Trophoblast cell (in vitro differentiated cells and primary cell): Measurements from ENCODE around the gene OPCML.

Experiments
- DNase-seq, 2 donors: peaks; one replicate each; pipeline ENCODE4 v3.0.0-alpha.2; 2016
- H2AFZ ChIP-seq: 2 replicates; pipeline ENCODE4 v1.6.1; 2013; ENCODE audit warnings: low read length, moderate library complexity, mild to moderate bottlenecking; ENCODE audit not compliant: insufficient read depth, poor library complexity
- H2AK5ac ChIP-seq: 2 replicates; pipeline ENCODE4 v1.6.1; 2013; ENCODE audit warnings: mild to moderate bottlenecking, low read length
- H2BK120ac ChIP-seq: 2 replicates; pipeline ENCODE4 v1.6.1; 2013; ENCODE audit warnings: low read length, mild to moderate bottlenecking, moderate library complexity; ENCODE audit not compliant: insufficient read depth, poor library complexity
- H2BK12ac ChIP-seq: 2 replicates; pipeline ENCODE4 v1.6.1; 2013; ENCODE audit warnings: mild to moderate bottlenecking, low read length, moderate library complexity
- H2BK5ac ChIP-seq: 2 replicates; pipeline ENCODE4 v1.6.1; 2013; ENCODE audit warnings: low read length, low read depth, moderate library complexity, mild to moderate bottlenecking; ENCODE audit not compliant: poor library complexity
- H3K14ac ChIP-seq: 2 replicates; pipeline ENCODE4 v1.6.1; 2013; ENCODE audit warnings: mild to moderate bottlenecking, low read length
- H3K18ac ChIP-seq: 2 replicates; pipeline ENCODE4 v1.6.1; 2013; ENCODE audit warnings: mild to moderate bottlenecking, low read length
- H3K23ac ChIP-seq: 2 replicates; pipeline ENCODE4 v1.6.1; 2013; ENCODE audit warnings: low read length
- H3K27ac ChIP-seq: 2 replicates; pipeline ENCODE4 v1.5.1; 2013; ENCODE audit warnings: low read depth, mild to moderate bottlenecking, inconsistent platforms, low read length, moderate library complexity
- H3K27me3 ChIP-seq: 2 replicates; pipeline ENCODE4 v1.6.1; 2013; ENCODE audit warnings: inconsistent platforms, mild to moderate bottlenecking, low read length, moderate library complexity; ENCODE audit not compliant: insufficient read depth
- H3K36me3 ChIP-seq, 2 experiments: 1 replicate in 1 of 2; 2 replicates in 1 of 2; pipeline ENCODE4 v1.6.1; 2013; ENCODE audit warnings: low read length in 2 of 2, mild to moderate bottlenecking in 2 of 2, moderate library complexity in 1 of 2; ENCODE audit not compliant: insufficient read depth in 2 of 2, control insufficient read depth in 1 of 2
- H3K4ac ChIP-seq: 2 replicates; pipeline ENCODE4 v1.6.1; 2013; ENCODE audit warnings: low read depth, mild to moderate bottlenecking, low read length, moderate library complexity
- H3K4me1 ChIP-seq, 2 experiments: 1 replicate in 1 of 2; 2 replicates in 1 of 2; pipeline ENCODE4 v1.6.1; 2013; ENCODE audit warnings: low read length in 2 of 2, mild to moderate bottlenecking in 2 of 2, moderate library complexity in 1 of 2; ENCODE audit not compliant: insufficient read depth in 2 of 2, control insufficient read depth in 1 of 2
- H3K4me2 ChIP-seq: 2 replicates; pipeline ENCODE4 v1.6.1; 2013; ENCODE audit warnings: inconsistent platforms, mild to moderate bottlenecking, low read length, moderate library complexity
- H3K4me3 ChIP-seq: 2 replicates; pipeline ENCODE4 v1.5.1; 2013; ENCODE audit warnings: mild to moderate bottlenecking, low read depth, low read length, inconsistent platforms
- H3K79me1 ChIP-seq: one replicate; pipeline ENCODE4 v1.6.1; 2013; ENCODE audit warnings: low read length
- H3K79me2 ChIP-seq: 2 replicates; pipeline ENCODE4 v1.6.1; 2013; ENCODE audit warnings: low read length, mild to moderate bottlenecking; ENCODE audit not compliant: control insufficient read depth, insufficient read depth, poor library complexity
- H3K9ac ChIP-seq: 2 replicates; pipeline ENCODE4 v1.6.1; 2013; ENCODE audit warnings: mild to moderate bottlenecking, low read length
- H3K9me3 ChIP-seq: 2 replicates; pipeline ENCODE4 v1.6.1; 2013; ENCODE audit warnings: low read depth, mild to moderate bottlenecking, control low read depth, inconsistent platforms, low read length; ENCODE audit not compliant: insufficient read depth
- H4K12ac ChIP-seq: 2 replicates; pipeline ENCODE4 v1.6.1; 2013; ENCODE audit warnings: low read depth, mild to moderate bottlenecking, low read length, moderate library complexity
- H4K8ac ChIP-seq: 2 replicates; pipeline ENCODE4 v1.6.1; 2013; ENCODE audit warnings: low read depth, mild to moderate bottlenecking, low read length, moderate library complexity
- H4K91ac ChIP-seq: one replicate; pipeline ENCODE4 v1.6.1; 2013; ENCODE audit warnings: low read depth, mild to moderate bottlenecking, low read length, moderate library complexity
- WGBS: extraction: QIAGEN DNeasy Blood & Tissue Kit; methylation state at CpG from one replicate; pipeline ENCODE4 v1.1.7; 2013; ENCODE audit warnings: missing lambda C conversion rate; ENCODE audit not compliant: insufficient read length, insufficient coverage; ENCODE audit errors: extremely low coverage; 5-methylcytosine and 5-hydroxymethylcytosine counted together

The OPCML gene

GRCh38 chr11:132909021-132909606 lies 623.2 kb downstream of the OPCML start:
- Histone ChIP-seq H3K79me2 (no peaks in the 10 kb centered on the region), H3K27me3 (no peaks in the 10 kb centered on the region), H2BK5ac (no peak overlapping the region), H2AK5ac (no peak overlapping the region), H3K4me2 (no peak overlapping the region), H3K4me1 (no peaks in the 10 kb centered on the region), H4K91ac (no peak overlapping the region), H3K36me3 (no peaks in the 10 kb centered on the region), H3K18ac (no peak overlapping the region), H3K4ac (no peak overlapping the region), H4K8ac (no peak overlapping the region), H3K9ac (no peak overlapping the region), H3K9me3 (no peaks in the 10 kb centered on the region), H3K23ac (no peak overlapping the region), H3K4me3 (no peak overlapping the region), H2AFZ (no peak overlapping the region), H3K79me1 (no peaks in the 10 kb centered on the region), H4K12ac (no peak overlapping the region), H2BK12ac (no peak overlapping the region), H2BK120ac (no peak overlapping the region), H3K27ac (no peak overlapping the region), H3K14ac (no peak overlapping the region)
- WGBS, result no CpG with 5 or more reads among the region's 8 CpGs
- DNase-seq, result no peak

- WGBS, result no CpG with 5 or more reads among the region's 4 CpGs
- H3K27ac ChIP-seq, result no peak overlapping the region
These were observed 623.9 kb downstream of the OPCML start for GRCh38 chr11:132908414-132908810.

GRCh38 chr11:132907651-132908413 lies 624.5 kb downstream of the OPCML start:
- no peak overlapping the region for H3K4ac ChIP-seq
- H2BK5ac ChIP-seq, result no peak overlapping the region
- no peak overlapping the region for H4K8ac ChIP-seq
- H3K9me3 ChIP-seq, result no peaks in the 10 kb centered on the region
- no CpG with 5 or more reads among the region's 8 CpGs for WGBS
- no peak overlapping the region for H2BK120ac ChIP-seq
- no peak for DNase-seq
- H3K79me1 ChIP-seq, result no peaks in the 10 kb centered on the region
- H3K4me1 ChIP-seq, result no peaks in the 10 kb centered on the region
- H2AFZ ChIP-seq, result no peak overlapping the region
- H3K4me3 ChIP-seq, result peak overlapping the region; percentile 53
- no peak overlapping the region for H3K23ac ChIP-seq
- no peak overlapping the region for H3K9ac ChIP-seq
- no peak overlapping the region for H3K27ac ChIP-seq
- no peaks in the 10 kb centered on the region for H3K36me3 ChIP-seq
- H4K91ac ChIP-seq, result no peak overlapping the region
- no peak overlapping the region for H3K18ac ChIP-seq
- no peaks in the 10 kb centered on the region for H3K79me2 ChIP-seq
- H2AK5ac ChIP-seq, result no peak overlapping the region
- H3K14ac ChIP-seq, result no peak overlapping the region
- H3K27me3 ChIP-seq, result no peaks in the 10 kb centered on the region
- H2BK12ac ChIP-seq, result no peak overlapping the region
- H4K12ac ChIP-seq, result no peak overlapping the region
- no peak overlapping the region for H3K4me2 ChIP-seq

More at GRCh38 chr11:132908414-132908810, 623.9 kb downstream of the OPCML start:
- H2BK12ac ChIP-seq, result no peak overlapping the region
- H3K27me3 ChIP-seq, result no peaks in the 10 kb centered on the region
- H3K4me1 ChIP-seq, result no peaks in the 10 kb centered on the region
- H4K12ac ChIP-seq, result no peak overlapping the region
- no peak for DNase-seq
- no peak overlapping the region for H2AFZ ChIP-seq
- no peak overlapping the region for H2AK5ac ChIP-seq
- H4K8ac ChIP-seq, result no peak overlapping the region
- no peak overlapping the region for H3K4me3 ChIP-seq
- H3K36me3 ChIP-seq, result no peaks in the 10 kb centered on the region
- no peak overlapping the region for H3K23ac ChIP-seq
- no peak overlapping the region for H3K14ac ChIP-seq
- no peak overlapping the region for H3K4me2 ChIP-seq
- no peak overlapping the region for H2BK5ac ChIP-seq
- no peak overlapping the region for H4K91ac ChIP-seq
- H3K9me3 ChIP-seq, result no peaks in the 10 kb centered on the region
- no peak overlapping the region for H3K4ac ChIP-seq
- no peaks in the 10 kb centered on the region for H3K79me1 ChIP-seq
- H3K9ac ChIP-seq, result no peak overlapping the region
- no peak overlapping the region for H3K18ac ChIP-seq
- no peaks in the 10 kb centered on the region for H3K79me2 ChIP-seq
- no peak overlapping the region for H2BK120ac ChIP-seq

- H4K12ac ChIP-seq, result no peak overlapping the region
- no peak overlapping the region for H3K18ac ChIP-seq
- no peak overlapping the region for H3K27ac ChIP-seq
- no peak overlapping the region for H4K91ac ChIP-seq
- H3K36me3 ChIP-seq, result no peaks in the 10 kb centered on the region
- H3K79me1 ChIP-seq, result no peaks in the 10 kb centered on the region
- no peak overlapping the region for H3K4me2 ChIP-seq
- H3K14ac ChIP-seq, result no peak overlapping the region
- H3K79me2 ChIP-seq, result no peaks in the 10 kb centered on the region
- H3K23ac ChIP-seq, result no peak overlapping the region
- no peak overlapping the region for H4K8ac ChIP-seq
- no peak overlapping the region for H3K9ac ChIP-seq
- no peaks in the 10 kb centered on the region for H3K27me3 ChIP-seq
- H3K4me1 ChIP-seq, result no peaks in the 10 kb centered on the region
- H3K9me3 ChIP-seq, result no peaks in the 10 kb centered on the region
- no peak for DNase-seq
- no peak overlapping the region for H2BK120ac ChIP-seq
- no peak overlapping the region for H2BK5ac ChIP-seq
- H2AK5ac ChIP-seq, result no peak overlapping the region
- H3K4ac ChIP-seq, result no peak overlapping the region
- no peak overlapping the region for H2BK12ac ChIP-seq
- no CpG with 5 or more reads among the region's 5 CpGs for WGBS
- H2AFZ ChIP-seq, result no peak overlapping the region
- H3K4me3 ChIP-seq, result no peak overlapping the region
These were observed 627.7 kb downstream of the OPCML start for GRCh38 chr11:132904607-132905006.
